Stimulated activated CD8-positive, alpha-beta memory T cell treated with anti-CD3 and anti-CD28 coated beads, Interleukin-7, amount 100 ng/mL, for 4 hours (primary cell): ENCODE data around the gene DNM3.

Experiments
- DNase-seq, 2 donors: peaks; one replicate each; pipeline ENCODE4 v3.0.0-alpha.2; 2020; ENCODE audit warnings: low read depth in 2 of 2

Gene DNM3

DNA sequence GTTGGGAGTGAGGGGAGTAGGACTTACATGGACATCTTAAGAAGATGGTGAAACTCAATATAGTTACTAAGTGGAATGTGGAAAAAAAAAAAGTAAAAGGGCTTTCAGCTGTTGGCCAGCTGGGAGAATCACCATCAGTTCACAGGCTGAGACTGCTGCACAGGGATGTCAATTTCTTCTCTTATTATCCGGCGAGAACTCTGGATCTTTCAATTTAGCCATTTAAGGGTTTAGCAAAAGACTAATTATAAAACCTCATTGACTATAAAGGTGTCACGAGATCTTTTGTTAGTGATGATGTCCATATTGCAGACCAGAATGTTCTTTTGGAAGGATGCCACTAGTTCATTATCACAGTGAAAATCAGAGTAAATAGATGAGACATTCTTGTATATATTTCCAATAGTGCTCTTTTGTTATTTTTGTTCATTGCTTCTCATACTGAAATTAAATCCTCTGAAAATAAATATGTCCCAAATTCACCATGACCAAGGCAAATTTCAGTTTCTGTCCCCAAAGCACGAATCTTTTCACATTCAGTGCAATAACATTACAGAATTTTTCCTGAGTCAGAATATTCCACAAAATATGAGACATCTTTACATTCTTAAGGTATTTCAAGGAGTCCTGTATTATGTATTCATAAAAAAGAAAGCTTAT lies 266.1 kb downstream of the DNM3 start:
- no peak for DNase-seq

GRCh38 chr1:172108161-172108893 lies 267.0 kb downstream of the DNM3 start:
- DNase-seq, result no peak

GRCh38 chr1:172109359-172109758 lies 268.1 kb downstream of the DNM3 start:
- no peak for DNase-seq

- DNase-seq, result no peak
These were observed 271.3 kb downstream of the DNM3 start for GRCh38 chr1:172112576-172112975.

- no peak for DNase-seq
These were observed 276.5 kb downstream of the DNM3 start for GRCh38 chr1:172117800-172118199.

- no peak for DNase-seq
These were observed 277.3 kb downstream of the DNM3 start for GRCh38 chr1:172118618-172119017.

GRCh38 chr1:172119184-172119583 lies 277.9 kb downstream of the DNM3 start:
- no peak for DNase-seq

DNA sequence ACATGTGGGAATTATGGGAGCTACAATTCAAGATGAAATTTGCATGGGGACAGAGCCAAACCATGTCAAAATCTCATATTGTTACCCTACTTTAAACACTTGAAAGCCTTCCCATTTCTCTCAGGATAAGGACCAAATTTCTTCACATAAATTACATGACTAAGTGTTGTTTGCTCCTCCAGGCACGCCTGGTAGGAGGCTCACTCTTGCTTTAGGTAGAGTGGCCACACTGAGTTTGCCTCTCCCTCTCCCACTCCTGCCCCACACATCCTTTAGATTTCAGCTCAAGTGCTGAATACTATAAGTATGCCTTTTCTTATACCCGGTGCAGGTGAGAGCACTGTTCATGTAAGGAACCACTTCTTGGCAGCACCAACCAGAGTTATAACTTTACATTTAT lies 279.1 kb downstream of the DNM3 start:
- DNase-seq, result no peak

DNA sequence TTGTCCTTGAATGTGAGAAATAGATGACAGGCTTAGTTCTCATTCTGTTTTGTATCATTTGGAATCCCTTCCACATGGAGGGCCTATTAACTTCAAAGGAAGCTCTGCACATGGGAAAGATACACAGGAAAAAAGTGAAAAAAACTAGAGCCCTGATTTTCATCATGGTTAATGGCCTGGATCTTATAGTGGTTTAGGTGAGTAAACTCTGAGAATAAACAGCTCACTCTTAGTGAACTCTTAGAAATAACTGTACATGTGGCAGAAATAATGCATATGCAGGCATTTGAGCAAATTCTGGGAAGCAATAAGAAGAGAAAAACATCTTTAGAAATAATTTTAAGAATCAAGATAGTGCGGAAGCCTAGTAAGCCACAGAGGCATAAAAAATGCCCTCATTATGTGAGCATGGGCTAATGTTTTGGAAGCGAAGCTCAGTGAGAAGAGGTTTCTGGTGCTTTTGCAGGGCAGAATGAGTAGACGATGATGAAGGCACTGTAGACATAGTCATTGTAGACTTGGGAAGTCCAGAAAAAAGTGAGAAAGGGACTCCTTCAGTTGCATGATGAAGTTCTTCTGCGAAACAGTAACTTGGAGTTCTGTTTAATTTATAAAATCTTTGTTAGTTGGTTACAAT lies 279.9 kb downstream of the DNM3 start:
- DNase-seq, result no peak

DNA sequence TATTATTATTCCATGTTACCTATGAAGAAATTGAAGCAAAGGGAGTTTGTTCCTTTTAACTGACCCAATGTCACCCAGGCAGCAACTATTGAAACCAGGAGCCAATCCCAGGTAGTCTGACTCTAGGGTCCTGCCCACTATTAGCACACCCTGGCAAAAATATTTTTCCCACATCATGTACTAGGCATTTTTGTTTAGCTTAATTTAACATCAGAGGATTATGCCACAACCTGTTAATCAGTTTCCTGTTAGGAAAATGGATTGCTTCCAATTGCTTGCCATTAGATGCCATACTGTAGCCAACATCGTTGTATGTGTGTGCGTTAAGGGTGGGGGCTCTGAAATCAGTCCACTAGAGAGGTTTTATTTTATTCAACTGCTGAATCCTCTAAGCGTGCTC lies 281.1 kb downstream of the DNM3 start:
- no peak for DNase-seq

- no peak for DNase-seq
These were observed 284.0 kb downstream of the DNM3 start for GRCh38 chr1:172125250-172125649.

GRCh38 chr1:172125812-172126430 lies 284.6 kb downstream of the DNM3 start:
- DNase-seq, result no peak

- no peak for DNase-seq
These were observed 291.5 kb downstream of the DNM3 start for GRCh38 chr1:172132836-172133235.

- no peak for DNase-seq
These were observed 292.9 kb downstream of the DNM3 start for GRCh38 chr1:172134087-172134731.

GRCh38 chr1:172135076-172135672 lies 293.9 kb downstream of the DNM3 start:
- no peak for DNase-seq

GRCh38 chr1:172135978-172136610 lies 294.8 kb downstream of the DNM3 start:
- DNase-seq, result no peak

DNA sequence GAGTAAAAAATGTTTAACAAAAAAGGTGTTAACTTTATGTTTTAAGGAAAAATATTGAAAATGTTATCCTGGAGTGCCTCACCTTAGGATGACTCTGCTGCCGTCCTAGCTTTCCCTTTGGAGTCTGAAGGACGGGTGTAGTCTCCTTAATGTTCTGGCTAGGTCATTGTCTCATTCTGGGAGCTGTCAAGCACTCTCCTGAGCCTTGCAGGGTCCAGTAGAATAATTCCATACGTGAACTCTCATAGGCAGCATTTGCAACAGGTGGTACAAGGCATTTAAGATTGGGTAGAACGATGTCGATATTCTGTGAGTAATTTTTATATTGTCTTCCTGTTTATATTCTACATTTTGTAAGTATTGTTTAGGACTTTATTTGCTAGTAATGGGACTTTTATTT lies 295.6 kb downstream of the DNM3 start:
- DNase-seq, result no peak

DNA sequence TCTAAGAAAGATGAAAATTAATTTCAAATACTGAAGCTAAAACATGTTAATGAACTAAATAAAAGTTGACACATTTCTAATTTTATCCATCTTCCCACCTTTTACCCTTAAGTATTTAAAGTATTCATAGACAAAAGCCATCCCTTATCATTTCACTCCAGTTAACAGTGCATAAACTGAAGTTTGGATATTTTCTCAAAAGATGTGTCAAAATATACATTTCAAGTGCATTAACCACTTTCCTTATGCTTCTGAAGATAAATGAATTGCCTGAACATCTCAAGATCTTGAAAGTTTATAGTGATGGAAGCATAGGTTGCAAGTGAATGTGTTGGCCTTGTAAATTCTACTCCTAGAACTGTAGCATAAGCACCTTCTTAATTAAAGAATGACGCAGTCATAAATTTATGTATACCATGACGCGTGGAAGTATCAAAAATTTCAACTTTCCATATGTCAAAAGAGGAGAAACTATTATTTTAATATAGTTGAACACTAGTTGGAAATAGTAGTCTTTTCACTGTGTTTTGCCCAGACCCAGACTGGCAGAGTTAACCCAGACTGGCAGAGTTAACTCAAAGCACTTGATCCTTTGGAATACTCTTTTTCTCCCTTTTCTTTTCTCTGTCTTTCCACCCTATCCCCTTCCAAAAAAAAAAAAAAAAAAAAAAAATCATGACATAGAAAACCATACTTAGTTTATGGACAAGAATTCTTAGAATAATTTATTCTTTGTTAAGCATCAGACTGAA lies 296.6 kb downstream of the DNM3 start:
- no peak for DNase-seq

DNA sequence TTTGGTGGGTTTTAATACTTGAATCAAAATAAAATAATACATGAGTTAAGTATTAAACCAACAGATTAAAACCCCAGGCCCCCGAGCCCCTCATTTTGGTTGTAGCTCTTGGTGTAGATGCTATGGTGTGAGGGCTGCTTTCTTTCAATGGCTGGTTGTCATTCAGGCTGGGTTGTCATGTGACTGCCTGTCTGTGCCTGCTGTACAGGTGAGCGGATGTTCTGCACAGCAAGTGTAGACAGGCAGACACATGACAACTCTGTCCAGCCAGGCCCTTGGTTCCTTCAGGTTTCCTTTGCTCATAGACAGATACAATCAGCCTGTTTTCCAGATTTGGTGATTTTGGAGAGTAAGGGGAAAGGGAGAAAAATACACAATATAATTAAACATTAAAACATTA lies 297.3 kb downstream of the DNM3 start:
- no peak for DNase-seq

DNA sequence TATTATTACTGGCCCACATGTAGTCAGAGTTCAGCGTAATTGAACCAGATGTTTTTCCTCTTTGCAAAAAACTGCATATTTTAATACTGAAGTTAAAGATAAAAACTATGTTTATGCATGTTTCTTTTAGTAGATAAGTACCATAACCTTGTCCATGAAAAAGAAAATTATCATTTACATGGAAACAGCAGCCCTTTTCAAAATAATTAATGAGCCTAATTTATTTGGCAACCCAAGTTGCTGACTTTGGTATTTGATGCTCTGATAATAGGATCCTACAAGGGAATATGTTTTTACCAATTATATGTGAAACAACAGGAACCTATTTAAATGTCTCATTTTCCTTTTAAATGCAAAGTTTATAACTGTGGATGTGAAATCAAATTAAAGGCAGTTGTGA lies 297.9 kb downstream of the DNM3 start:
- DNase-seq, result no peak

- no peak for DNase-seq
These were observed 298.8 kb downstream of the DNM3 start for GRCh38 chr1:172140072-172140471.
